Measurements from ENCODE around the gene PIK3R3. TPM values are rescaled to one million over a fixed set of nuclear protein-coding genes. Genes with fewer than 3 reads are reported as not detected.

The PIK3R3 gene
- total and polyA plus RNA-seq, 9 of the 15 experiments (the other 6 are each of a cell fraction or from before 2014, with no cell fraction given): 1.4 to 7.7 (median 4.6) TPM

GRCh38 chr1:46158312-46159281 is 26.2 kb upstream of the PIK3R3 start (continued):
- no peak for TF ChIP-seq KLF13 (tag; IDR thresholded peaks at IDR 0.05; ENCODE audit: borderline replicate concordance, low read depth)
- no peak for TF ChIP-seq SAFB2 (IDR thresholded peaks at IDR 0.05; ENCODE audit: borderline replicate concordance, low read depth, low read length, severe bottlenecking)
- TF ChIP-seq FOXA1 (IDR thresholded peaks at IDR 0.05; ENCODE audit: borderline replicate concordance): no peak
- no peak for TF ChIP-seq ATF1 (CRISPR knock-in tag; IDR thresholded peaks at IDR 0.05)
- peak; percentile 78 for TF ChIP-seq ATF1 (tag; IDR thresholded peaks at IDR 0.05)
- TF ChIP-seq ZSCAN29 (IDR thresholded peaks at IDR 0.05): no peak
- no peak for TF ChIP-seq ZBTB1 (CRISPR knock-in tag; IDR thresholded peaks at IDR 0.05; ENCODE audit: borderline replicate concordance, low read depth)
- peak; percentile 87 for TF ChIP-seq POLR2H (tag; IDR thresholded peaks at IDR 0.05; ENCODE audit: low read depth)
- TF ChIP-seq DIDO1 (tag; IDR thresholded peaks at IDR 0.05; ENCODE audit: low read depth): 0 out of 2 replicates have a peak, but pooled peaks have one; percentile 12
- no peak for TF ChIP-seq PHF8 (IDR thresholded peaks at IDR 0.05; ENCODE audit: borderline replicate concordance, low read length)
- TF ChIP-seq HMGN3 (IDR thresholded peaks at IDR 0.05; ENCODE audit: borderline replicate concordance, extremely low read depth, insufficient read length, low read depth, low read length): peak; percentile 53
- peak; percentile 93; the same call in 1 of the 2 replicates for TF ChIP-seq ZNF609 (CRISPR knock-in tag; IDR thresholded peaks at IDR 0.05; ENCODE audit: borderline replicate concordance)
- TF ChIP-seq CREB3L1 (IDR thresholded peaks at IDR 0.05; ENCODE audit: borderline replicate concordance, low read depth): no peak
- TF ChIP-seq MAFF (IDR thresholded peaks at IDR 0.05; ENCODE audit: low read length): peak; percentile 73
- TF ChIP-seq E2F6 (IDR thresholded peaks at IDR 0.05; ENCODE audit: borderline replicate concordance in 1 of 2, extremely low read depth in 1 of 2, insufficient read depth in 1 of 2, insufficient read length in 1 of 2, low read depth in 1 of 2, low read length in 1 of 2, poor library complexity in 1 of 2, severe bottlenecking in 1 of 2): no peak
- TF ChIP-seq PTBP1 (IDR thresholded peaks at IDR 0.05; ENCODE audit: low read depth, low read length): no peak
- peak; percentile 97 for TF ChIP-seq NFIC (IDR thresholded peaks at IDR 0.05)

Measured in K562 (cell line).